MG63 (cell line): ENCODE measurements around the gene ZKSCAN1. TPM values are rescaled to one million over a fixed set of nuclear protein-coding genes. Genes with fewer than 3 reads are reported as not detected.

Experiments used
- DNase-seq: peaks from one replicate; pipeline ENCODE4 v3.0.0-alpha.2; 2020
- H3K27me3 ChIP-seq: fragments of 250-450 bp; sonication (Bioruptor Pico); 2 replicates; pipeline ENCODE4 v1.5.1; 2020; ENCODE audit warnings: mild to moderate bottlenecking, moderate library complexity
- H3K36me3 ChIP-seq: fragments of 250-450 bp; sonication (Bioruptor Pico); 2 replicates; pipeline ENCODE4 v1.5.1; 2020; ENCODE audit warnings: mild to moderate bottlenecking, moderate library complexity
- H3K4me3 ChIP-seq: fragments of 250-450 bp; sonication (Bioruptor Pico); 2 replicates; pipeline ENCODE4 v1.5.1; 2020; ENCODE audit warnings: mild to moderate bottlenecking, moderate library complexity
- H3K9me3 ChIP-seq: fragments of 250-450 bp; sonication (Bioruptor Pico); 2 replicates; pipeline ENCODE4 v1.5.1; 2020; ENCODE audit warnings: mild to moderate bottlenecking, moderate library complexity
- total RNA-seq: library from RNA; depleted of rRNA; stranded (reverse); fragments of >200 nt; shearing (Covaris generic); gene quantifications from 2 replicates; pipeline ENCODE4 v1.2.3, GENCODE V29; 2014; ENCODE audit warnings: low replicate concordance

Gene ZKSCAN1
- total RNA-seq, 1 experiment from 2014 or later, result 8.6 TPM

DNA sequence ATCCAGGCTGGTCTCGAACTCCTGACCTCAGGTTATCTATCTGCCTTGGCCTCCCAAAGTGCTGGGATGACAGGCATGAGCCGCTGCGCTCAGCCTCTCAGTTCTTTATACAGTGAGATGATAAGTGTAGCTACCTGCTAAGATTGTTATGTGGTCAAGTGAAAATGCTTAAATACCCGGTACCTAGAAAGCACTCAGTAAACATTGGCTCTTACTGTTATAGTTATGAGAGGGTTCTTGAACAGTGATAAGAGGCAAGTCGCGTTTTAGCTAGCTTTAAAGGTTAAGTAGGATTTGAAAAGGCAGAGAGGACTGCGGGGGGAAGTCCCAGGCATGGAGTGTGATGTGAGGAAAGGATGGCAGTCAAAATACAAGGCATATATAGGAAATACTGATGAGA, 4.5 kb downstream of the ZKSCAN1 start:
- Histone ChIP-seq H3K4me3 (no peak overlapping the region), H3K36me3 (peaks cover 14% of the 10 kb centered on the region), H3K27me3 (no peaks in the 10 kb centered on the region), H3K9me3 (no peaks in the 10 kb centered on the region)
- no peak for DNase-seq

- Histone ChIP-seq H3K9me3 (no peaks in the 10 kb centered on the region), H3K4me3 (no peak overlapping the region), H3K27me3 (no peaks in the 10 kb centered on the region), H3K36me3 (peaks cover 14% of the 10 kb centered on the region)
- no peak for DNase-seq
Measured at GRCh38 chr7:100021297-100021696, 5.9 kb downstream of the ZKSCAN1 start.

DNA sequence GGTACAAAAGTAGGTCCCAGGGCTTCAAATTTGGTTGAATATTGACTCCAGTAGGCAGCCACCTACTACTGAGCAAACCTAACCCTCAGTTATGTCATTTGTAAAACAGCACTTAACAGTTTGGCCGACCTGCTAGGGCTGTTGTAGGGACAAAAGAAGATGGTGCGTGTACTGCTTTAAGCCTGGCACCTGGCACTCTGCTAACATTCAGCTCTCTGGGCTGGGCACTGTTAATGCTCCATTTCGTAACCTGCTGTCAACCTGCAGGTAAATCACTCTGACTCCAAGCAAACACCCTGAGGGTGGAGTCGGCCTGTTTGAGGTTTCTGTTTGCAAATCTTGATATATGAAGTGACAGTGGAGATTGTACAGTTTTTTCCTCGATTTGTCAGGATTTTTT, 7.2 kb downstream of the ZKSCAN1 start:
- no peak overlapping the region for H3K4me3 ChIP-seq
- no peaks in the 10 kb centered on the region for H3K27me3 ChIP-seq
- no peaks in the 10 kb centered on the region for H3K9me3 ChIP-seq
- peaks cover 14% of the 10 kb centered on the region for H3K36me3 ChIP-seq
- no peak for DNase-seq

- Histone ChIP-seq H3K27me3 (no peaks in the 10 kb centered on the region), H3K9me3 (no peaks in the 10 kb centered on the region), H3K36me3 (peaks cover 14% of the 10 kb centered on the region), H3K4me3 (no peak overlapping the region)
- no peak for DNase-seq
Measured at GRCh38 chr7:100023526-100023925, 8.1 kb downstream of the ZKSCAN1 start.

DNA sequence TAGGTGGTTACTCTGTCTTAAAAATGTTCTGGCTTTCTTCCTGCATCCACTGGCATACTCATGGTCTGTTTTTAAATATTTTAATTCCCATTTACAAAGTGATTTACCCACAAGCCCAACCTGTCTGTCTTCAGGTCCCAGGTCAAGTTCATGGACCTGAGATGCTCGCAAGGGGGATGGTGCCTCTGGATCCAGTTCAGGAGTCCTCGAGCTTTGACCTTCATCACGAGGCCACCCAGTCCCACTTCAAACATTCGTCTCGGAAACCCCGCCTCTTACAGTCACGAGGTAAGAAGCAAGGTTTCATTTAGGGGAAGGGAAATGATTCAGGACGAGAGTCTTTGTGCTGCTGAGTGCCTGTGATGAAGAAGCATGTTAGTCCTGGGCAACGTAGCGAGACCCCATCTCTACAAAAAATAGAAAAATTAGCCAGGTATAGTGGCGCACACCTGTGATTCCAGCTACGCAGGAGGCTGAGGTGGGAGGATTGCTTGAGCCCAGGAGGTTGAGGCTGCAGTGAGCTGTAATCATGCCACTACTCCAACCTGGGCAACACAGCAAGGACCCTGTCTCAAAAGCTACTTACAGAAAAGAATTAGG, 8.7 kb downstream of the ZKSCAN1 start:
- Histone ChIP-seq H3K36me3 (peaks cover 14% of the 10 kb centered on the region), H3K4me3 (no peak overlapping the region)
- DNase-seq, result no peak

GRCh38 chr7:100027197-100027596, 11.8 kb downstream of the ZKSCAN1 start:
- H3K36me3 ChIP-seq, result peaks cover 18% of the 10 kb centered on the region

More for the DNA sequence above, 8.7 kb downstream of the ZKSCAN1 start:
- Histone ChIP-seq H3K9me3 (no peaks in the 10 kb centered on the region), H3K27me3 (no peaks in the 10 kb centered on the region)

GRCh38 chr7:100029596-100029995, 14.2 kb downstream of the ZKSCAN1 start:
- Histone ChIP-seq H3K36me3 (peaks cover 20% of the 10 kb centered on the region), H3K27me3 (no peaks in the 10 kb centered on the region), H3K4me3 (no peak overlapping the region), H3K9me3 (no peaks in the 10 kb centered on the region)
- DNase-seq, result no peak

More at GRCh38 chr7:100027197-100027596, 11.8 kb downstream of the ZKSCAN1 start:
- Histone ChIP-seq H3K4me3 (no peak overlapping the region), H3K9me3 (no peaks in the 10 kb centered on the region), H3K27me3 (no peaks in the 10 kb centered on the region)
- DNase-seq, result no peak

DNA sequence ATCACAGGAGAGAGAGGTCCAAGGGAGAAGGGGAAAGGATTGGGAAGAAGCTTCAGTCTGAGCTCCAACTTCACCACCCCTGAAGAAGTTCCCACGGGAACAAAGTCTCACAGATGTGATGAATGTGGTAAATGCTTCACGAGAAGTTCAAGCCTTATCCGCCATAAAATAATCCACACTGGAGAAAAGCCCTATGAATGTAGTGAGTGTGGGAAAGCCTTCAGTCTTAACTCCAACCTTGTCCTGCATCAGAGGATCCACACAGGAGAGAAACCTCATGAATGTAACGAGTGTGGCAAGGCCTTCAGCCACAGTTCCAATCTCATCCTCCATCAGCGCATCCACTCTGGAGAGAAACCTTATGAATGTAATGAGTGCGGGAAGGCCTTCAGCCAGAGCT, 18.1 kb downstream of the ZKSCAN1 start:
- H3K9me3 ChIP-seq, result no peaks in the 10 kb centered on the region
- H3K4me3 ChIP-seq, result no peak overlapping the region
- no peaks in the 10 kb centered on the region for H3K27me3 ChIP-seq
- DNase-seq, result no peak
- H3K36me3 ChIP-seq, result peaks cover 38% of the 10 kb centered on the region

DNA sequence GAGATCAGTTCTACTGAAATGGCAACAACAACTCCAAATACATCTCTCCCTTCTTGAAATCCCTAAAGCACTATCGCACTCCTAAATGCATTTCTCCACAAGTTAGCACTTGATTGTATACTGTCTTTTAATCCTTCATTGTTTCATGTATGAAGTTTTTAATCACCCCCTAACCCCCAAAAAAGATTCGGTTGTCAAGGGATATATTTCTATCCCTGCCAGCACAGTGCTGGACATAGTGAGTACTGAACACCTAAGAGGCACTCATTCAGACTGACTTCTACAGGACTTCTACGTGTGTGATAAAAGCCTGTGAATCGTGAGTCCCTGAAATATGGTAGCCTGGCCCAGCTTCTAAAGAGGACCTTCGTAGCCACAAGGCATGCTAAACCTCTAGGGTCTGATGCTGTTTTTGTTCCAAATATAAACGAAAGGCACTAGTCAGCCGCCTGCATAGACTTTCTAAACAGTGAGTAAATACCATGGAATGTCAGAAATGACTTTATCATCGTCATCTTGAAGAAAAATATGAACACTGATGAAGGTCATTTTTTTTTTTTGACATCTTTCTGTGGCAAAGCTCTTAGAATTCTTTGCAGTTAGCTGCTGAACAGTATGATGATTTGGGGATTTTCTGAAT, 19.6 kb downstream of the ZKSCAN1 start:
- Histone ChIP-seq H3K36me3 (peaks cover 38% of the 10 kb centered on the region), H3K9me3 (no peaks in the 10 kb centered on the region), H3K27me3 (no peaks in the 10 kb centered on the region), H3K4me3 (no peak overlapping the region)
- peak; percentile 28 for DNase-seq

DNA sequence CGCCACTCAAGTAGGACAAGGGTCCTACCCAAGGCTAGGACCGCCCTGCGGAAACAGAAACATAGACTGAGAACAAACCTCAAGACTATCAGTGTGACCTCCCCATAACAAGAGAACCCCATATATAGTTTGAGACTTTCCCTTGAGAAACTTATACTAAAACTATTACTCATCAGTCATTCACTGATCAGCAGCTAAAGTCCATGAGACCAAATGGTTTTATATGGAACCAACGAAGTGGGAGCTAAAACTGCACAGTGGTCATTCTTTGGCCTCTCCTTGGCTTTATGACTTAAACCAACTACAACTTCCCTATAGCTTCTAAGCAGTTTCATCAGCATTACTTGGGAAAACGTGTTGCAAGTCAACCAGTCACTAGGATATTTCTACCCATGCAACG, 20.5 kb downstream of the ZKSCAN1 start:
- DNase-seq, result no peak
- no peaks in the 10 kb centered on the region for H3K9me3 ChIP-seq
- no peaks in the 10 kb centered on the region for H3K27me3 ChIP-seq
- H3K36me3 ChIP-seq, result peaks cover 35% of the 10 kb centered on the region
- no peak overlapping the region for H3K4me3 ChIP-seq

- Histone ChIP-seq H3K27me3 (no peaks in the 10 kb centered on the region), H3K36me3 (peaks cover 31% of the 10 kb centered on the region), H3K4me3 (no peak overlapping the region)
Measured at GRCh38 chr7:100038326-100038725, 22.9 kb downstream of the ZKSCAN1 start.

GRCh38 chr7:100040575-100040974, 25.2 kb downstream of the ZKSCAN1 start:
- Histone ChIP-seq H3K27me3 (no peaks in the 10 kb centered on the region), H3K9me3 (no peaks in the 10 kb centered on the region), H3K36me3 (peaks cover 13% of the 10 kb centered on the region), H3K4me3 (no peak overlapping the region)
- DNase-seq, result no peak

More at GRCh38 chr7:100038326-100038725, 22.9 kb downstream of the ZKSCAN1 start:
- H3K9me3 ChIP-seq, result no peaks in the 10 kb centered on the region
- no peak for DNase-seq

GRCh38 chr7:100044718-100045117, 29.3 kb downstream of the ZKSCAN1 start:
- no peak for DNase-seq
- H3K27me3 ChIP-seq, result no peaks in the 10 kb centered on the region
- no peaks in the 10 kb centered on the region for H3K36me3 ChIP-seq
- H3K4me3 ChIP-seq, result no peak overlapping the region
- no peaks in the 10 kb centered on the region for H3K9me3 ChIP-seq

- Histone ChIP-seq H3K27me3 (no peaks in the 10 kb centered on the region), H3K9me3 (no peaks in the 10 kb centered on the region), H3K4me3 (no peak overlapping the region), H3K36me3 (no peaks in the 10 kb centered on the region)
- DNase-seq, result no peak
Measured at GRCh38 chr7:100048680-100049079, 33.3 kb downstream of the ZKSCAN1 start.

DNA sequence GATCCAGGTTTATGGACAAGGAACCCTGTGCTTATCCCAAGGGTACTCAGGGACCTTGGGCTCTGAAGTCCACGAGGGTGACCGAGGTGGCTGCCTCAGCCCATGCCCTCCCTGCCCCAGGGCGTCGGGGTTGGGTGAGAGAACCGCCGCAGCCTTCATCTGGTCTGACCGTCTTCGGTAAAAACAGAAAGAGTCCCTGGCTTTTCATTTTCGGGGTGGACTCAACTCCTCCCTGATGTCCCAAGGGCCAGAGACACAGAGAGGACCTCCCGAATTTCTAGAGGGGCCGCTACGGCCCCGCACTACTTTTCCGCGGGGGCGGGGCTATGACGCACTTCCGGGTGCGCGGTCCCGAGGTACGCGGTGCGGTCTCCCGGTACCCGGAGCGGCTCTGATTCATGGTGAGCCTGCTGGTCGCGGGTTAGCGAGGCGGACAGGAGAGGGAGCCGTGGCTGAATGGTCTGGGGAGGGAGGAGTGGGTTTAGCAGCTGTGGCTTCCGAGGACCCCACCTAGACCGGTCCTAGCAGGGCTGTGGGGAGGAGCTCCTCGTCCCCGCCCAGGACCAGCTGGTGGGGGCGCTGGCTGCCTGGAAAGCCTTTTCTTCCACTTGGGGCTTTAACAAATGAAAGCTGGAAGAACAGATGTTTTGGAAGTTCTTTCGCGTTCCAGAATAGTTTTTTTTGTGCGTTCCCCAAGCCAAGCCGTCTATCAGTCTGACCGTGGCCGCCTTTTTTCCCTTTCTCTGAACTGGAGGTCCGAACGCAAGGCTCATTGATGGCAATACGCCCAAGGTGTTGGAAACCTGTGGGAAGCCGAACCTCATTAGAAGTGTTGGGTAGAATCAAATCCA, 34.3 kb downstream of the ZKSCAN1 start, which contains the start of gene ZSCAN21:
TSS of gene ZSCAN21 (plus strand) at position 334 of the 851 bp plus-strand sequence. CDS start 7,233 bp downstream, outside the sequence.
- no peaks in the 10 kb centered on the region for H3K27me3 ChIP-seq
- peak within 1 kb of the TSS; percentile 82 for H3K4me3 ChIP-seq
- DNase-seq, result peak; percentile 79
- H3K9me3 ChIP-seq, result no peaks in the 10 kb centered on the region
- H3K36me3 ChIP-seq, result no peaks in the 10 kb centered on the region

DNA sequence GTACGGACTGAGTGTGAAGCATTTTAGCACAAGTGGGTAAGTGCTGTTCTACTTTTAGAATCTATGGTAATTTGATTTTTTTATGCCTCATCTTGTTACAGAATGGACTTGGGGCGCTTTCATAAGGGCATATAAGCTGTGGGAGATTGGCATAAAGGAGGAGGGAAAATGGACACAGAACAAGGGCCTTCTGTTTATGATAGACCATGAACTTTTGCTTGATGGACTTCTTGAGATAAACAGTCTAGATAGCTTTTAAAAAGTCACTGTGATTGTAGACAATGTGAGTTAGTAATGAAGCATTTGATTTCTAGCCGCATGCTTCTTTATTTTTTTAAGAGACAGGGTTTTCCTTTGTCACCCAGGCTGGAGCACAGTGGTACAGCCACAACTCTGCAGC, 36.2 kb downstream of the ZKSCAN1 start:
- H3K27me3 ChIP-seq, result no peaks in the 10 kb centered on the region
- DNase-seq, result no peak
- no peaks in the 10 kb centered on the region for H3K36me3 ChIP-seq
- no peaks in the 10 kb centered on the region for H3K9me3 ChIP-seq
- no peak overlapping the region for H3K4me3 ChIP-seq

- H3K9me3 ChIP-seq, result no peaks in the 10 kb centered on the region
- DNase-seq, result peak; percentile 15
- H3K27me3 ChIP-seq, result no peaks in the 10 kb centered on the region
- H3K36me3 ChIP-seq, result no peaks in the 10 kb centered on the region
- H3K4me3 ChIP-seq, result no peak overlapping the region
Measured at GRCh38 chr7:100053215-100053614, 37.8 kb downstream of the ZKSCAN1 start.
